Activated CD4-positive, alpha-beta T cell treated with anti-CD3 and anti-CD28 coated beads, Interleukin-10, Interleukin-2, amounts not matched to agents 100 ng/mL and 50 ng/mL, durations not matched to agents 16 hours and 8 hours (primary cell): ENCODE data around the gene ZBTB21.

Experiments used
- DNase-seq: peaks from one replicate; pipeline ENCODE4 v3.0.0-alpha.2; 2020

Gene ZBTB21

DNA sequence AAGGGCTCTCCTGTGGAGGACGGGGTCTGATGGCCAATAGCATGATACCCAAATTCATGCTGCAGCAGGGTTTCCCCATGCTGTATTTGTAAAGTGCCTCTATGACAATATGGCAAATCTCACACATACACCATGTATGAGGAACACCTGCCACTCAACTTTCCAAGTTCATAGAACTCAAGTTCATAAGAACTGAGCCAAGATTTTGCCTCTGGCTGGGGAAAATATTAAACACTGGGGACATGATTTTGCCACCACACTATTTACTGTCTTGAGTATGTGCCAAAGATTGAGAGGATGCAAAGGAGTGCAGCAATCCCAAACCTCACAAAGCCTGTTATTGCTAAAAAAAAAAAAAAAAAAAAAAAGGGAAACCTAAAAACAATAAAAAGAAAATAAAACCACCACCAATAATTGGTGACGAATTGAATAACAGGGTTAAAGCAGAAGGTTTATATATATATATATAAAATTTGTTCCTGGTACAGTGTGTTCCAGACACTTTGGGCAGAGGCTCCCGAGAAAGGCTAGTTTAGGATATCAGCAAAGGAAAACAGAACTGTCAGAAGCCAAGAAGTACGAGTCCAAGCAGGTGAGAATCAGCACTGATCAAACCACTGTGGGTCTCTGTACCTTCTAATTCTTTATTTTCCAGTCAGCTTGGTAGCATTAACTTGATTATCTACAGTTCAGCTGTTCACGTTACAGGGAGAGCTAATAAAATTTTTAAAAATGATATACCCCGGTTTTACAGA, 24.3 kb downstream of the ZBTB21 start:
- DNase-seq, result no peak

DNA sequence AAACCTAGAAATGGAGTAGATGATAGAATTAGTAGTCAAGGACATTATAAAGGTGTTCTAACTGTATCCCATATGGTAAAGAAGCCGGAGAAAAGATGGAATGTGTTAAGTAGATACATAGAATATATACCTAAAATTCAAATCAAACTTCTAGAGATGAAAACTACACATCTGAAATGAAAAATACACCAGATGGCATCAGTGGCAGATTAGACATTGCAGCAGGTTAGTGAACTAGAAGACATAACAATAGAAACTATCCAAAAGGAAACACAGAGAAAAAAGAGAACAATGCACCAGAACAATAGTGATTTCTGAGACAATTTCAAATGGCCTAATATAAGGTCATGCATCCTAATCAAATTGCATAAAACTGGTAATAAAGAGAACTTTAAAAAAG, 26.9 kb downstream of the ZBTB21 start:
- DNase-seq, result no peak

DNA sequence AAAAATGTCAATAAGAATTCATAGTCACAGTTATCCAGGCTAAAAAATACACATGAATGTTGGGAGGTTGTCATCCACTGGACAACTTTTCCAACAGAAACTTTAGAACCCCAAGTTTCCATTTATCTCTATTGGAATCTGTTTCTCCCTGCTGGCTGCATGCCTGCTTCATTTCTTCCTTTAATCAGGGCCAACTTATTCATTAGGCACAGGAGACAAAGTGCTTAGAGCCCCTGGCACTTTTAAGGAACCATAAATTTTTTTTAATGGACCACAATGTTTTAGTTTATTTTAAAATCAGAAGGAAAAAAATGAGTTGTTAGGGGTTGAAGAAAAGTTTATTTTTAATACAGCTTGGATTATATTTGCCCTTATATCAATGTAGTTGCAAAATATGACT, 29.6 kb downstream of the ZBTB21 start:
- DNase-seq, result no peak

DNA sequence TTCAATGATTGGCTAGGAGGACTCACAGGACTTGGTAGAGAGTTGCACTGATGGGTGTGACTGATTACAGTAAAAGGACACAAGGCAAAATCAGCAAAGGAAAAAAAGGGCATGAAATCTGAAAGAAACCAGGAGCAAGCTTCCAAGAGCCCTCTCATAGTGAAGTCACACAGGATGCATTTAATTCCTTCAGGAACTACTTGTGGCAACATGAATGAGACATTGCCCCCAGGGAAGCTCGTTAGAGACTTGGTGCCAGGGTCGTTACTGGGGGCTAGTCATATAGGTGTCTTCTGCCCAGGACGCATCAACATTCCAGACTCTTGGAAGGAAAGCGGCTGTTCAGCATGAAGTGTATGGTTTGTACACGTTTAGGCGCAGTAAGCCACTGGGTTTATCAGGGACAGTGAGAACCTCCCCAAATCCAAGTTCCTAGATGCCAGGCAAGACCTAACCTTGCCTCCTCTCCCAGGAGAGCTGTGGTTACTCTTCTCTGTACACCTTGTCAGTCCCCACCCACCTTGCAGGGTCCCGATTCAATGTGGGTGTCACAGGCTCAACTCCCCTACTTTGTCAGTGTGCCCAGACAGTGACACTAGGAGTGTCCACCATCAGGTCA, 30.3 kb downstream of the ZBTB21 start:
- no peak for DNase-seq

DNA sequence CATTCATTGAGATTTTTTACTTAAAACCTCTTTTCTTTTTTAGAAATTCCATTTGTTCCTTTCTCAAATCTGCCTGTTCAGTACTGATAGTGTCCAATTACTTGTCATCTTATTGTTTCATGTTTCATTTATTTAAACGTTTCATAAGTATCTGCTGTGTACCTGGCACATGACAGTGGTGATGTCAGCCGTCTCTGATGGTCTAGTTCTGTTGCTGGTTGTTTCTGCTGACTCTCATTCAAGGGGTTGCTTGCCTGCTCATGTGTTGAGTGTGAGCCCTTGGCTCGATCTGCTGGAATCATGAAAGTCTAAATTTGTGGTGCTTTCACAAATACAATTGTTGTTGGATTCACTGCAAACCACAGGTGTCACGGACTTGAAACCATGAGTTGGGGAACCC, 30.8 kb downstream of the ZBTB21 start:
- DNase-seq, result no peak

DNA sequence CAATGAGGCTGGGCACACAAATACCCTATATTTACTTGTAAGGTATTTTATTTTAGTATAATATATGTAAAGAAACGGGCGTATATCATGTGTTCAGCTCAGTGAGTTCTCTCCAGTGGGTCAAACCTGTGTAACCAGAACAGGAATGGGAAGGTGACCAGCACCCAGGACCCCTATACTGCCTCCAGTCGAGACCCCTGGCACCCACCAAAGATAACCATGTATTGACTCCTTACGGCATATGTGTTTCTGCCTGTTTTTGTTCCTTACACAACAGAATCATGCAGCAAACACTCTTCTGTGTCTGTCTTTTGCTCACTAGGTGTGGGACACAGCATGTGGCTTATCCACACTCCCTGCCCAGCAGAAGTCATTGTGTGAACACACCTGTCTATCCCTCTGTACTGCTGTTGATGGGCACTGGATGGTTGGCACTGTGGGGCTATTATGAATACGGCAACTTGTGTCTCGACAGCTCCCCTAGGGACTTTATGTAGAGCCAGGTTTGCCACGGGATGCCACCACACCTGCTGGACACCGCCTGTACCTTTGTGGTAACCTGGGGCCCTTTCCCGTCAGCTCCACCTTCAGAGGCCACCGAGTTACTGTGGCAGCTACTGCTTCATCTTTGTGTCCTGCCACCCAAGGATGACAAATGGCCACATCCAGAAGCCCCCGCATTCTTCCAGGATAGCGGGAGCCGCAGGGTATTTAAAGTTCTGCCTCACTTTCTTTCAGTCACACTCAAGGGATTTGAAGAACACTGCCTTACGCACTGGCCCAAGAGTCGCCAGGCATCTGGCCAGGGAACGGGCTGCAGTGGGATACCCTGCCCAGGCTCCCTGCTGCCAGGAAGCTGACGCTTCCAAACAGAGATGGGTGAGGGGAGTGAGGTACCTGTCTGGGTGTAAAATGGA, 32.9 kb downstream of the ZBTB21 start:
- DNase-seq, result no peak

DNA sequence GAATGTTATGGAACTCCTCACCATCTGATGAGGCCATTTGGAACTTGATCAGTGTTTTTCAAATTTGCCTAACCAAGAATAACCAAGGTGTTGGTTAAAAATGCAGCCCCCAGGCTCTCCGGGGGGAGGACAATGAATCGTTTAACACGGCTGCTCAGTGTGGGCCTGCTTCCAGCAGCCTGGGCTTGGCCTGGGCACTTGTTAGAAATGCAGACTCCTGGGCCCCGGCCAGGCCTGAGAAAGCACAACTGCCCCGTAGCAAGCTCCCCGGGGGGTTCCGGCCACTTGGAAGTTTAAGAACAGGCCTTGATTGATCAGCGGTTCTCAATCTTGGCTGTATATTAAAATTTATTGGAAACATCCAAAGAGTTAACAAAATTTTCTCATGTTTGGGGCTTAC, 33.5 kb downstream of the ZBTB21 start:
- no peak for DNase-seq

DNA sequence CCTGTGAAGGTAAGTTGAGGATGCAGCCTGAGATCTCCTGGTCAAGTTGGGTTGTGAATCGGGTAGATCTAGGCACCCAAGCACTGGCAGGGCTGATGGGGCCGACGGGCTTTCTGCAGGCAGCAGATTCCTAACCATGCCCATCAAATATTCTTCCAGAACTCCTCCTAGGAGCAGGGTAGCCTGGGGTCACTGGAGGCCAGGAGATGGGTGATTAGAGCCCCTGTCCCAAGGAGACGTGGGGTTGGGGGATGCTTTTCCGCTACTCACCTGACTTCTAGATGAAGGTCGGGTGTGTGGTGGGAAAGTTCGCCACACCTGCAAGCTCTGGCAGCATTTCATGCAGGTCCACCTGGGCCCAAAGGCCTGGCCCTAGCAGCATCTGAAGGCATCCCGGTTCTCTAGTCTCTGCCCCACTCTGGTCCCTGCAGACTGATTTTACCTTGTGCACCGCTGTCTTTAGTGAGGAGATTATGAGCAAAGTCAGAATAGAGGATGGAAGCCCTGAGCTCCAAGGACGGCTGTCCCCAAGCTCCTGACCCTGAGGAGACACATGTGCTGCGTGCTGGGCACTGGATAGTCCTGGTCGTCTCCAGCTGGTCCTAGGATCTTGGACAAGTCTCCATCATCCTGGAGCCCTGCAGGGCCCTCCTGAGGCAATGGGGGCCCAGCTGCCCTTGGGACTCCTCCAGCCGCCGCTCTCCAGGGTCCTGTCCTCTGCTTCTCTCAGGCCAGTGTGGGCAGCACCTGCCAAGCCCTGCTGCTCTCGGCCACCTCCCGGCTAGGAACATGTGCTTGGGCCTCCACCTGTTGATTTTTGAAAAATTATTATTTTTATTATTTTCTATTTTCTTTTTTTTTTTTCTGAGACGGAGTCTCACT, 34.5 kb downstream of the ZBTB21 start:
- no peak for DNase-seq

DNA sequence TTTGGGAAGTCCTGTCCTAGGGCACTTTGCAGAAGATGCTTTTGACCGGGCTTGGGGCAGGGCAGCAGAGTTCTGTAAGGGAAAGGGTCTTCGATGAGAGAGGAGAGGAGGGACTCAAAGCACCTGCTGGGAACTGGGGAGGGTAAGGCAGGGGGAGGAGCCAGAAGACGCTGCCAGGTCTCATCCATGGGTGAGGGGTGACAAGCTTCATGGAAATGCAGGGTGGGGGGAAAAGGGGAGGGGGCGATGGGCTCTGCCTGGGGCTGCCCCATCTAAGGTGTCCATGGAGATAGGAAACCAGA, 35.5 kb downstream of the ZBTB21 start:
- DNase-seq, result no peak

DNA sequence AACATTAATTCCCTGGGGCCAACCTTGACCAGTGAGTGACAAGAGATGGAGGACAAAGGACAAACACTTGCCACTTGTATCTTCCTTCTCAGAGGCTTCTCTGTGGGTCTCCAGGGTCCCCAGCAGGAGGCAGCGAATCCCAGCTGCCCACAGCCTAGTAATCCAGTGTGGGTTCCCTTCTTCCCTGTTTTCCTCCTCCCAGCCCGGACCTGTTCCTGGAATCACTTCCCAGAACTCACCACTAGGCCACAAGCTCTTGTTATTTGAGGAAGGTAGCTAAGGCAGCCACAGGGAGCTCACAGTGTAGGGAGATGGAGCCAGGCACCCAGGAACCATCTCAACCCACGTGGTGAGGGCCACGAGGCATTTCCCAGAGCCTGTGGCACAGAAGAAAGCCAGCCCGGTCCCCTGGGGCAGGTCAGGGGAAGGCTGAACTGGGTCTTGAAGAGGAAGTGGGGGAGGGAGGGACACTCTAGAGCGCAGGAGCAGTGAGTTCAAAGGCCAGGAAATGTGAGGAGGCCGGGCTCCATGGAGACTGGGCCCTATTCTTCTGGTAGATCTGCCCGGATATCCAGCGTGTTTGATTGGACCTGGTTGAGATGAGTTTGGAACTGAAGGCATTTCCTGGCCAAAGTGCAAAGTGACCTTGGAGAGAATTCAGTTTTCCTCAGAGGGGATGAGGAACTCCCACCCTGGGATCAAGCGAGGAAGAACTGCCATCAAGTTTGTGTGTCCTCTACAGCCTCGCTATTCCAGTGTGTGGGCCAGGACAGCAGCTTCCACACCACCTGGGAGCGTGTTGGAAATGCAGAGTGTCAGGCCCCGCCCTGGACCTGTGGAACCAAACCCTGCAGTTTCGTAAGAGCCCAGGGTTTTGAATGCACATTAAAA, 36.1 kb downstream of the ZBTB21 start:
- DNase-seq, result no peak

DNA sequence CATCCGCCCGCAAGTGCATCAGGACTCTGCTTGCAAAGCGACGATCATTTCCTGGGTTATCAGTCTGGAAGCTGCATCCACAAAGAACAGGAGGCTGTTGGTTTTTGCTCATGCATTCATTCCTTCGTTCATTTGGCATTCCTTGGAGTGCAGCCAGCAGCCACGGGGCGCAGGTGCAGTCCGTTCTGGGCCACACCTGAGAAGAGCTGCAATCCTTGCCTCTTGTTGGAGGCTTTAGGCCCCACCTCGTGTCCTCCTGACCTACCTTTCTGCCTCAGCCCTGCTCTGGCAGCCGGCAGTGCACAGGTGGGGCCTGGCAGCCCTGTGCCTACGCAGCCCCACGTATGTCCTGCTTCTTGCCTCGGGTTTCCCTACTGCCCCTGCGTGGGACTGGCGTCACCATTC, 36.7 kb downstream of the ZBTB21 start:
- no peak for DNase-seq

DNA sequence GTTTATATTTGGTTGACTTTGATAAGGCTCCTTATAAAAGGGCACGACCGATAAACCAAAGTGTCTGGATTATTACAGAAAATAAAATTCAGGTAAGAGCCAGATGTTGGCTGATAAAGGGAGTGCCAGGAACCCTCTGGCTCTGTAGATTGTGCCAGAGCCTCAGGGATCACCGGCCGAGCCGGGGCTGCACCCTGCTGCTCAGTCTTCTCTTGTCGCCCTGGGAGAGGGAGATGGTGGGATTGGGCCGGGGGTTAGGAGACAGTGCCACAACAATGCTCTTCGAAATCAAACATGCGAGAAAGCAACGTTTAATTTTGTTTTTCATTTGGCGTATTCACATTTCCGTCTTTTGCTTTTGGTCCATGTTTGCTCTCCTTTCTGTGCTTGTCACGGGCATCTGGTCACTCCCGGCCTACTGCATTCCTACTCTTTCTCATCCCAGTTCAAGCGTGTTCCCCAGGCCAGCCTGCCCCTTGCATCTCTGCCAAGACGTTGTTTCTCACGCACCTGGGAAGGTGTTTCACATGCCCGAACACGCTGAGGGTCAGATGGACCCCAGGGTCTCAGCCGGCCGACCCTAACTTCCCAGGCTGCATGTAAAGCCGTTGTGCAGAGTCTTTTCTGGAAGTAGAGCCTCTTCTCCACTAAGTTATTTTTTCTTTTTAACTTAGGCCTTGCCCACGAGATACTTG, 37.5 kb downstream of the ZBTB21 start:
- DNase-seq, result no peak

DNA sequence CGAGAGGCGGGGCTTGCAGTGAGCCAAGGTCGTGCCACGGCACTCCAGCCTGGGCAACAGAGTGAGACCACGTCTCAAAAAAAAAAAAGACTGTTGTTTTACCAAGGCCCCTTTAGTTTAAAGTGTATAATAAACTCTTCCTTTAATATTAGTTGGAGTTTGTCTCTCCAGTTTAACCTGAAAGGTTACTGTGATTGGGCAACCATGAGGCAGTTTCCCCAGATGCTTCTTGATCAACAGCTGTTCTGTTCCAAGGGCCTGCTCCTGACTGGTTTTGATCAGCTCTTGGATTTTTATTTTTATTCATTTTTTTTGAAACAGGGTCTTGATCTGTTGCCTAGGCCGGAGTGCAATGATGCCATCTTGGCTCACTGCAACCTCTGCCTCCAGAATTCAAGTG, 38.3 kb downstream of the ZBTB21 start:
- no peak for DNase-seq

DNA sequence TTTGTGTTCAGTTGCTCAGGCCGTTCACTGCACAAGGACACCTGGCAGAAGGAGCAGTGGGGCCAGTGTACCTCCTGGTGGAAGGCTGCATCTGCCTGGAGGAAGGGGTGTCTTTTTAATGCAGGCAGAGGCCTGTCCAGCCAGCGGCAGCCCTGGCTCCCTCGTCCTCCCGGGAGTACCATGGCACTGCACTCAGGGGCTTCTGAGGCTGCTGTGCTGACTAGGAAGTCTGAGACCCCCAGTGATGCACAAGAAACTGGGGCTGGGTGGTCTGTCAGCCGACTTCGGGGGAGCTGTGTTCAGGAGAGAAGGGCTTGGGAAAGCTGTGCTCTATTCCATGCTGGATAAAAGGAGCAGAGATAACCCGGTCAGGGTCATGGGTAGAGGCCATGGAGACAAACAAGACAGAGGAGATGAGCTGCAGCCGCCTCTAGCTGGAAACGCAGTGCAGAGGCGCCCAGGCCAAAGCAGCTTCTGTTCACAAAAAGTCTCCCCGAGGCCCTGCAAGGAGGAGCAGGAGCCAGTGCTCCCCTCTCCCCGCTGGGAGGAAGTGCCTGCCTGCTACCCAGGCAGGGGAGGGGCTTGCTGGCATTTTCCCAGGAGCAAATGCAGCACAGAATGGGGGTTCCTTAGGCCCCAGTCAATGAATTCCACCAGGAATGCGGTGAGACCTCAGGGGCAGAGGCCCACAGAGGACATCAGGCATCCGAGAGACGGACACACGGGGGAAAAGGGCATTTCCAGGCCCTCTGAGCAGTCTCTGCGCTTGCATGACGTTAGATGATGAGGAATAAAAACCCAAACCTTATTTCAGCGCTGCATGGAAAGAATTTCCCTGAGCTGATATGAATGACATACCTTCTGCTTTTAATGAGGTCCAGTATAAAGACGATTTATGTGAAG, 39.2 kb downstream of the ZBTB21 start:
- no peak for DNase-seq

DNA sequence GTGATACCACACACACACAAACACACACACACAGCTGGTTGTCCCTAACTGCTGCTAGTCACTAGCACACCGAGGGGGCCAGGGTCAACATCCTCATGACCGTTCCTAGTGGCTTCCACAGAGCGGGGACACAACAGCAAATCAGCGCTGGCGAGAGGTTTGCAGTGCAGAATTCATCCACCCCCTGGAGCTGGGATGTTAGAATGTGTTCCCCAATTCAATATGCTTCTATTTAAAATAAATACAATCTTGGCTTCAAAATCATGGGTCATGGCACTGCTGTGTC, 40.1 kb downstream of the ZBTB21 start:
- no peak for DNase-seq

DNA sequence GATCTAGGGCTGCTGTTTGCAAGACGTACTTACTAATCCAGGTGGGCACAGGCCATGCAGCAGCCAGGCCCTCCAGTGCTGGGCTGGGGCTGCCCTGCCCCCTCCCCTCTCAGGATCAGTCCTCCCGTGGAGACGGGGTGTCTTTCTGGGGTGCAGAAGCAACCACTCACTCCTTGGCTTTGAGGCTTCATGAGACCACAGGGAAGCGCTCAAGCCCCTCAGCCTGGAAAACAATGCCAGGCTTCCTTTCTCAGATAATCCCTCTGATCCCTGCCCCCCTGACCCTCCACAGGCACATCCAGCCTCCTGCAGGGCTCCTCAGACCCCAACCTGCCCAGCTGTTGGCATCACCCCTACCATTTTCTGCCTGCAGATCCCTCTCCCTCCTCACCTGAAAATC, 42.5 kb downstream of the ZBTB21 start:
- DNase-seq, result no peak

DNA sequence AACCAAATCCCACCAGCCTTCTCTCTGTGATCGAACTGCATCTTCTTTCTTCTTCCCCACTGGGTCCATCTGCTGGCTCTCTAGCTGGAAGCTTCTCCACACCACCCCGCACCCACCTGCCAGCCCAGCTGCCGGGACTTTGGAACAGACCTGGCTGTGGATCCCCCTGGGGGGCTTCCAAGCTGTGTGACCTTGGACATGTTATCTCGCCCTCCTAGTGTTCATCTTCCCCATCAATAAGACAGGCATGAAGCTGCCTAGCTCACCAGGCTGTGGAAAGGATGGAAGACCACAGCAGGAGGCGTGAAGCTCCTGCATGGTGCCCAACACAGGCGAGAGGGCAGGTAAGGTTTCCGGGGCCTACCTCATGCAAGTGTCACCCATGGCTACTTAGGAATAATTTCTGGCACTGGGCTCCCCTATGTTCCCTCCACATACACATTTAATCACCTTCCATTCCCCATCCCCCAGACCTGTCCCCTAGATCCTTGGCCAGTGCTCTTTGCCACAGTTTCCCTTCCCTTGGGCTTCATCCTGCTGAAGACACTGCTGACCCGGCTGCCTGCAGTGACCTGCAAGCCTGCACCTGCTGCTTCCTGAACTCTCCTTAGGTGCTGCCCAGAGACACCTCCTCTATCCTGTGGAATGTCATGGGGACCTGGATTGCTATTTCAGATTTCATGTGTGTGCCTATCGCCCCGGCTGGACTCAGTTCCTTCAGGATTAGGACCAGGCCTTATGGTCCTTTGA, 43.1 kb downstream of the ZBTB21 start:
- no peak for DNase-seq

DNA sequence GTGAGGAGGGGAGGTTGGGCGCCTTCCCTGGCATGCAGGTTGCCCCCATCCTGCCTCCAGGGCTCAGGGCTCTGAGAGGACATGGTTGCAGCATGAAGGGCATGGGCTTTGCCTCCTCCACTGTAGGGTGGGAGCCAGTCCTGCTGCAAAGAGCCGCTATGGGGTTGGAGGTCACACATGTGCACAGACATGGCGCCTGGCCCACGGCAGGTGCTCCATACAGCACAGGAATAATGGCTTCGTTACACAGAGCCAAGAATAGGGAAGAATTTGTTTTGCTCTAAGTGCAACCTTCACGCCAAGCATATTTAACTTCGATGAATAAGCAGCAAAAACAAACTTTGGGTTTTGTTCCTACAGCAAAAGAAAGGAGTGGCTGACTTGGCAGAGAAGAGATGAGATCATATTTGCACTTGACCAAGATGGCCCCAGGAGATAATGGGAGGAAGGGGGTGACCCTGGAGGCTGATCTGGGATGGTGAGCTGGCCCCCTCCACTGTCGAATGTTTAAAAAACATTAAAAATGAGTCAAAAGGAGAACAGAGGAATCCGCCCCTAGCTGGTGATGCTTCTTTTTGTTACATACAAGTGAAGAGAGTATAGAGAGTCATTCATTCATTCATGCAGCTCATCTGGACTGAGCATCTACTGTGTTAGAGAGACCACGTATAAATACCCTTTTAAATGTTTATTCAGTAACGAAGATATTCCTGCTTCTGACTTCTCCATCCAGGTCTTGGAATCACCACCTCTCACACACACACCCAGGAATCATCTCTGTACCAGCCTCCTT, 43.9 kb downstream of the ZBTB21 start:
- DNase-seq, result no peak

DNA sequence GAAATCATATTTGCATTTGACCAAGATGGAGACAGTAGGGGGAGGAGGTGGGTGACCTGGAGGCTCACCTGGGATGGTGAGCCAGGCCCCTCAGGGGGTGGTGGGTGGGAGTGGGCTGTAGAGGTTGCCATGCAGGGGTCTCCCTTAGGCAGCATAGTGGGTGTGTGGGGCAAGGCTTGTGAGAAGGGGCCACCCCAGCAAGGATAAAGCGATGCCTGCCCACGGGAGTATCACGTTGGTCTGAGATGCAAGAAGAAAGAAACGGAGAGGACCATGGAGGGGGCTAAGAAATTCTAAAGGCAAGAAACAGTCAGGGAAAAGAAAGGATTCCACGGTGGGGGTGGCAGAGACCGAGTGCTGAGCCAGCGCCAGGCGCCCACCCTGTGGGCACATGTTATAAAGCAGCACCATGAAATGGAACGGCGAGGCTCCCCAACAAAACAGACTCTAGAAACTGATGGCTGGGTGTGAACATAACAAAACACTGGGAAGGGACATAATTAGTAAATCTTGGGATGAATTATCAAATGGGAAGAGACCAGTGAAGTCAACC, 44.6 kb downstream of the ZBTB21 start:
- DNase-seq, result no peak
